OCI-LY7 (cell line): ENCODE data around the gene TMEM253. TPM values are rescaled to one million over a fixed set of nuclear protein-coding genes. Genes with fewer than 3 reads are reported as not detected.

Experiments used
- BruUV-seq: library from RNA; stranded (reverse); fragments of 400-500 nt; replicated peaks from 2 replicates; lab custom pipeline; 2021; lab: Mats Ljungman, UMichigan
- CTCF ChIA-PET: fragments of 300-600 bp; sonication (Branson Sonifier 250); formaldehyde crosslinking; loops from one replicate; lab custom pipeline; 2022; ENCODE audit warnings: antibody characterized with exemption; ENCODE audit not compliant: unreplicated experiment; lab: Charles Lee
- POLR2A ChIA-PET: fragments of 300-600 bp; sonication (Branson Sonifier 250); formaldehyde crosslinking; loops from one replicate; lab custom pipeline; 2022; ENCODE audit warnings: antibody characterized with exemption; lab: Charles Lee
- DNase-seq: peaks from one replicate; pipeline ENCODE4 v3.0.0-alpha.2; 2015; ENCODE audit warnings: low spot score
- H2AFZ ChIP-seq: fragments of 200-600 bp; sonication (generic), shearing (Covaris generic); 2 replicates; pipeline ENCODE4 v1.6.1; 2014; ENCODE audit warnings: mild to moderate bottlenecking, antibody characterized with exemption, low read length, moderate library complexity
- H3K27ac ChIP-seq: fragments of 200-600 bp; sonication (generic); 2 replicates; pipeline ENCODE4 v1.5.1; 2014; ENCODE audit warnings: mixed run types, low read depth, mild to moderate bottlenecking, moderate library complexity, low read length, inconsistent platforms; ENCODE audit not compliant: poor library complexity, severe bottlenecking
- H3K36me3 ChIP-seq: fragments of 200-600 bp; sonication (generic); 2 replicates; pipeline ENCODE4 v1.6.1; 2014; ENCODE audit warnings: mild to moderate bottlenecking, antibody characterized with exemption, low read length, moderate library complexity, mixed read lengths; ENCODE audit not compliant: insufficient read depth
- H3K4me1 ChIP-seq: fragments of 200-600 bp; sonication (generic); 2 replicates; pipeline ENCODE4 v1.5.1; 2014; ENCODE audit warnings: mild to moderate bottlenecking, low read length; ENCODE audit not compliant: insufficient read depth, poor library complexity, severe bottlenecking
- H3K4me2 ChIP-seq: fragments of 200-600 bp; sonication (generic); 2 replicates; pipeline ENCODE4 v1.6.1; 2014; ENCODE audit warnings: mild to moderate bottlenecking, low read length
- H3K4me3 ChIP-seq: fragments of 200-600 bp; sonication (generic); 2 replicates; pipeline ENCODE4 v1.5.1; 2014; ENCODE audit warnings: mild to moderate bottlenecking, low read depth, low read length; ENCODE audit not compliant: poor library complexity, severe bottlenecking
- H3K79me2 ChIP-seq: fragments of 200-600 bp; sonication (generic); 2 replicates; pipeline ENCODE4 v1.6.1; 2016; ENCODE audit warnings: low read depth, mild to moderate bottlenecking, low read length, moderate library complexity, mixed read lengths; ENCODE audit not compliant: insufficient read depth
- H3K9me2 ChIP-seq: fragments of 200-600 bp; sonication (generic); 2 replicates; pipeline ENCODE4 v1.6.1; 2016; ENCODE audit warnings: mild to moderate bottlenecking, low read length, mixed read lengths; ENCODE audit not compliant: insufficient read depth
- H3K9me3 ChIP-seq: fragments of 200-600 bp; sonication (generic); 2 replicates; pipeline ENCODE4 v1.6.1; 2014; ENCODE audit warnings: mild to moderate bottlenecking, mixed run types, low read length, mixed read lengths
- H4K20me1 ChIP-seq: fragments of 200-600 bp; sonication (generic); 2 replicates; pipeline ENCODE4 v1.6.1; 2014; ENCODE audit warnings: mild to moderate bottlenecking, antibody characterized with exemption, low read length, moderate library complexity, mixed read lengths; ENCODE audit not compliant: insufficient read depth
- CTCF ChIP-seq: fragments of 200-600 bp; sonication (generic); conservative IDR thresholded peaks from 2 replicates; pipeline ENCODE4 v1.5.1; 2014; ENCODE audit warnings: mild to moderate bottlenecking, antibody characterized with exemption, low read length, moderate library complexity, mixed read lengths
- EZH2phosphoT487 ChIP-seq: fragments of 200-600 bp; sonication (generic); IDR thresholded peaks from 2 replicates; pipeline ENCODE4 v1.6.1; 2018; ENCODE audit warnings: low read depth, borderline replicate concordance, mild to moderate bottlenecking, mixed run types, antibody characterized with exemption, low read length, moderate library complexity, mixed read lengths
- intact Hi-C: fragments of 100-400 bp; cut with micrococcal nuclease; formaldehyde crosslinking; loops from one replicate; pipeline ENCODE4 v1.10.0; 2022; ENCODE audit not compliant: unreplicated experiment
- total RNA-seq, 2 experiments: library from RNA; depleted of rRNA in 1 of 2; stranded (reverse); fragments of >200 nt in 1 of 2; shearing (Covaris generic) in 1 of 2; gene quantifications; 2 replicates each; pipeline ENCODE4 v1.2.3, GENCODE V29; 2014 to 2022

TMEM253 gene
- total RNA-seq, 2 experiments from 2014 or later = 0.88 TPM; not detected in 1

DNA sequence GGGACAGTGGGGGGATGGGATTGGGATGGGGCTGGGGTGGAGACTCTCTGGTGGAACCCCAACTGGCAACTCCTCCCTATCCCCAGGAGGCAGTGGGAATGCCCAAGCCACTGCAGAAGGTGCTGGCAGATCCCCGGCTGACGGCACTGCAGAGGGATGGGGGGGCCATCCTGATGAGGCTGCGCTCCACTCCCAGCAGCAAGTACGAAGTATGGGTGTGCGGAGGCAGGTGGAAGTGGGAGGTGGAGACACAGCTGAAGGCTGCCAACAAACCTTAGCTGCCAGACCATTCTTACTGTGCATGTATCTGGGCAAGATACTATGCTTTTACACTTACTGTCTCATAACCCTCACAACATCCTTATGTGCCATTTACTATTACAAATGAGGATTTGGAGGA, 22.6 kb upstream of the TMEM253 start:
- BruUV-seq = no TSS peak
- TF ChIP-seq EZH2phosphoT487 = no peak
- TF ChIP-seq CTCF = no peak
- H4K20me1 ChIP-seq = no peaks in the 10 kb centered on the region
- no peak overlapping the region for H3K4me2 ChIP-seq
- DNase-seq = no peak
- H2AFZ ChIP-seq = no peak overlapping the region
- ChIA-PET POLR2A (no interaction called here), CTCF (interaction anchor here (1.1 kb wide), 1 partner anchor 21 kb away, joined by 3 read pairs; no protein-coding TSS in a partner anchor)
- H3K36me3 ChIP-seq = no peaks in the 10 kb centered on the region
- no peak overlapping the region for H3K4me3 ChIP-seq
- H3K4me1 ChIP-seq = no peaks in the 10 kb centered on the region
- no peak overlapping the region for H3K27ac ChIP-seq
- H3K9me2 ChIP-seq = no peaks in the 10 kb centered on the region
- no peaks in the 10 kb centered on the region for H3K79me2 ChIP-seq
- intact Hi-C loops = no loop called here
- no peaks in the 10 kb centered on the region for H3K9me3 ChIP-seq

DNA sequence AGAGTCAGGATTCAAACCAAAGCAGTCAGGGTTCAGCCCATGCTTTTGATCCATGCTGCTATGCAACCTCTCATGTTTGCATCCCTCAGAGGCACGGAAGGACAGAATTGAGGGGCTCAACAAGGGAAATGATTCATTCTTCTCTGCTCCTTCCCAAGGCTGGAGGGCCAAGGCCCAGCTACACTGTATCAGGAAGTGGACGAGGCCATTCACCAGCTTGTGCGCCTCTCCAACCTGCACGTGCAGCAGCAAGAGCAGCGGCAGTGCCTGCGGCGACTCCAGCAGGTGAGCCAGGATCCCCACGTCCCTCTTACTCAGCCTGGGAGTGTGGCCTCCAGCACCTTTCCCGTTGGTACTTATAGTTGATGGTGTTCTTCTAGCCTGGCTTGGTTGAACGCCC, 22.1 kb upstream of the TMEM253 start:
- Histone ChIP-seq H3K4me1 (no peaks in the 10 kb centered on the region), H3K9me3 (no peaks in the 10 kb centered on the region), H3K36me3 (no peaks in the 10 kb centered on the region), H3K79me2 (no peaks in the 10 kb centered on the region), H3K27ac (no peak overlapping the region), H2AFZ (no peak overlapping the region), H3K9me2 (no peaks in the 10 kb centered on the region), H3K4me3 (no peak overlapping the region), H4K20me1 (no peaks in the 10 kb centered on the region), H3K4me2 (no peak overlapping the region)
- POLR2A ChIA-PET = interaction anchor here (2.1 kb wide), 1 partner anchor 8 kb away, joined by 6 read pairs; no protein-coding TSS in a partner anchor
- CTCF ChIA-PET = interaction anchor here (0.6 kb wide), 1 partner anchor 9 kb away, joined by 3 read pairs; the partner anchor contains the start of gene ARHGEF40
- no TSS peak for BruUV-seq
- intact Hi-C loops = no loop called here
- DNase-seq = no peak
- no peak for TF ChIP-seq EZH2phosphoT487
- TF ChIP-seq CTCF = no peak

DNA sequence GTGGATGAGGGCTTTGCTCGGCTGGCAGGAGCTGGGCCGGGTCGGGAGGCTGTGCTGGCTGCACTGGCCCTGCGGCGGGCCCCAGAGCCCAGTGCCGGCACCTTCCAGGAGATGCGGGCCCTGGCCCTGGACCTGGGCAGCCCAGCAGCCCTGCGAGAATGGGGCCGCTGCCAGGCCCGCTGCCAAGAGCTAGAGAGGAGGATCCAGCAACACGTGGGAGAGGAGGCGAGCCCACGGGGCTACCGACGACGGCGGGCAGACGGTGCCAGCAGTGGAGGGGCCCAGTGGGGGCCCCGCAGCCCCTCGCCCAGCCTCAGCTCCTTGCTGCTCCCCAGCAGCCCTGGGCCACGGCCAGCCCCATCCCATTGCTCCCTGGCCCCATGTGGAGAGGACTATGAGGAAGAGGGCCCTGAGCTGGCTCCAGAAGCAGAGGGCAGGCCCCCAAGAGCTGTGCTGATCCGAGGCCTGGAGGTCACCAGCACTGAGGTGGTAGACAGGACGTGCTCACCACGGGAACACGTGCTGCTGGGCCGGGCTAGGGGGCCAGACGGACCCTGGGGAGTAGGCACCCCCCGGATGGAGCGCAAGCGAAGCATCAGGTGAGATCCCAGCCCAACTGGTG, 19.2 kb upstream of the TMEM253 start:
- no peak for TF ChIP-seq EZH2phosphoT487
- Histone ChIP-seq H3K79me2 (no peaks in the 10 kb centered on the region), H3K9me3 (no peaks in the 10 kb centered on the region), H3K9me2 (no peaks in the 10 kb centered on the region), H3K27ac (no peak overlapping the region), H3K36me3 (no peaks in the 10 kb centered on the region), H4K20me1 (no peaks in the 10 kb centered on the region), H3K4me3 (no peak overlapping the region), H3K4me1 (no peaks in the 10 kb centered on the region), H2AFZ (no peak overlapping the region), H3K4me2 (no peak overlapping the region)
- ChIA-PET CTCF (no interaction called here), POLR2A (no interaction called here)
- BruUV-seq = no TSS peak
- no peak for DNase-seq
- intact Hi-C loops = no loop called here
